Mononuclear cell (primary cell): ENCODE measurements around the gene SLC51A. TPM values are rescaled to one million over a fixed set of nuclear protein-coding genes. Genes with fewer than 3 reads are reported as not detected.

Source experiments
- H3K27me3 ChIP-seq: 2 replicates; pipeline ENCODE4 v1.6.0; 2011; ENCODE audit warnings: low read length, control low read depth; ENCODE audit not compliant: insufficient read depth
- H3K4me1 ChIP-seq: 2 replicates; pipeline ENCODE4 v1.5.1; 2011; ENCODE audit warnings: mild to moderate bottlenecking, low read length, control low read depth; ENCODE audit not compliant: insufficient read depth
- H3K4me3 ChIP-seq: 2 replicates; pipeline ENCODE4 v1.5.1; 2011; ENCODE audit warnings: mild to moderate bottlenecking, low read length, moderate library complexity
- H3K9me3 ChIP-seq: 2 replicates; pipeline ENCODE4 v1.5.1; 2011; ENCODE audit warnings: low read depth, mild to moderate bottlenecking, control low read depth, low read length
- total RNA-seq: library from RNA; depleted of rRNA; stranded (reverse); fragments of >200 nt; gene quantifications from one replicate; pipeline ENCODE4 v1.2.3, GENCODE V29; 2012

The SLC51A gene
- total RNA-seq, 1 donor = 0.31 TPM

DNA sequence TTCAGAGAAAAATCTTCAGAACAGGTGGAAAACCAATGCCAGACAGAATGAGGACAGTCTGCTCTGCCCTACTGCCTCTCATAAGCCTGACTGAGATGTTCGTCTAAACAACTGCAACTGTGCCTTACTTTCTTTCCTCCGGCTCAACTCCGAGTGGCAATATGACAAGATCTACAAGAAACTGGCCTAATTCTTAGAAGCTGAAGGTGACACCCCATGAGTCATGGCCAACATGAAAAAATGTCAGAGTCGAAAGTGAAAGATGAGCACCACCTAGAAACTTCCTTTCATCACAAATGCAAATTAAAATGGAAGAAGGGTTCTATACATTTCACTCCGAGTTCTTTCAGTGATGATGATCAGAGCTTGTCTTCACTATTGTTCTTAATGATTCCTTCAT is 58.3 kb downstream of the SLC51A start:
- no peak overlapping the region for H3K4me3 ChIP-seq
- no peaks in the 10 kb centered on the region for H3K27me3 ChIP-seq
- H3K4me1 ChIP-seq = peaks cover 36% of the 10 kb centered on the region
- no peaks in the 10 kb centered on the region for H3K9me3 ChIP-seq

DNA sequence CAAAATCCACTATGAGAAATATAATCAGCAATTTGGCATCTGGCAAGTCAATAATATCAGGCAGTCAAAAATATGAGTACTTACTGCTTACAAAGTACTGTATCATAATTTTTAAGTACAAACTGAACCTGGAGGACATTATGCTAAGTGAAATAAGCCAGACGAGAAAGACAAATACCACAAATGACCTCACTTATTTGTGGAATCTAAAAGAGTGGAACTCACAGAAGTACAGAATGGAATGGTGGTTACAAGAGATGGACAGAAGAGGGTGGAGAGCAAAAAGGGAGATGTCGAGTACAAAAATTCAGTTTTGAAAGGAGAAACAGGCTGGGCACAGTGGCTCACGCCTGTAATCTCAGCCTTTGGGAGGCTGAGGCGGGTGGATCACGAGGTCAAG is 58.8 kb downstream of the SLC51A start:
- Histone ChIP-seq H3K9me3 (no peaks in the 10 kb centered on the region), H3K27me3 (no peaks in the 10 kb centered on the region), H3K4me3 (no peak overlapping the region), H3K4me1 (peaks cover 42% of the 10 kb centered on the region)

DNA sequence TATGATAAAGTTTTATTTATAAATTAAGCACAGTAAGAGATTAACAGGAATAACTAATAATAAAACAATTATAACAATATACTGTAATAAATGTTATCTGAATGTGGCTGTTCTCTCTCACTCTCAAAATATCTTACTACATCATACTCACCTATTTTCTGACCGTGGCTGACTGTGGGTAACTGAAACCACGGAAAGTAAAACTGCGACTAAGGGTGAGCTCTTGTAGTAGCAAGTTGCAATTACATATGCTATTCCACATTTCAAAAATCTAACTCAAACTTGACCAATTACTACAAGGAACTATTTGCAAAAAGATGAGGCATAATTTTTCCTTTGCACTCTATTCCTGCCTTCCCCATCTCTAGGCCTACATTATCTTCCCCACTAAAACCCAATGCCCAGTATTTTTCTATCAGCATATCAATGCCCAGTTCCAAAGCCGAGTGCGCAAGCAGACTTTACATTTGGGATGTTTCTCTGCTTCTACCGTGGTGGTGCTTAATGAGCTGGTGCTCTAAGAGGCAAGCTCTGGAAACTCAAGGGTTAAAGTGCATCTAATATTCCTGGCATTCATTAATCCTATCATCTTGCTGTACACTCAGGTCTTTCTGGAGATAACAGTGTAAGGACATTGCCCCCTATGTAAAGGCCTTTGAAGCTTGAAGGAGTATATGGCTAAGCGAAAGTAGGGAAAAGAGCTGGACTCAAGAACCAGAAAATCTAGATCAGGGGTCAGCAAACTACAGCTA is 64.5 kb downstream of the SLC51A start:
- no peaks in the 10 kb centered on the region for H3K27me3 ChIP-seq
- H3K9me3 ChIP-seq = no peaks in the 10 kb centered on the region
- H3K4me3 ChIP-seq = no peak overlapping the region
- peaks cover 53% of the 10 kb centered on the region for H3K4me1 ChIP-seq

DNA sequence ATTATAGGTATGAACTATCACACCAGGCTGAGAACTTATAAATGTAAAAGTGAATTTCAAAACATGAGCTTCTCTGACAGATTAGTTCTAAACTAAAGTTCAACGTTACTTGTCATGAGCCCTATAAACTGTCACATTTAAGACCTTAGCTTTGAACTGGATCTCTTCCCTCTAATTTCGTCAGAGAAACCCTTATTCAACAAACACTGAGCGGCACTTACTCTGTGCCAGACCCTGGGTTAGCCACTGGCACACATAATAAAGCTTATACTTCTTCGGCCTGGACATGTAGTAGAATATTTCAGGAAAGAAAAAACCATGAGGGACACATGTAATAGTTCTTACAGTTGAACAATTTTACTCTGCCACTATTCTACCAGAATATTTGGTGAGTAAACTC is 65.6 kb downstream of the SLC51A start:
- no peak overlapping the region for H3K4me3 ChIP-seq
- peaks cover 64% of the 10 kb centered on the region for H3K4me1 ChIP-seq
- no peaks in the 10 kb centered on the region for H3K27me3 ChIP-seq
- no peaks in the 10 kb centered on the region for H3K9me3 ChIP-seq

Other genes with a start within 250 kb of the SLC51A start
- gene TFRC, start 134.4 kb upstream of the SLC51A start, total RNA-seq = 138 TPM
- not detected for gene ZDHHC19, start 5.1 kb upstream of the SLC51A start, total RNA-seq
- 73.5 TPM for gene PCYT1A, start 71.2 kb downstream of the SLC51A start, total RNA-seq
- 2.2 TPM for gene DYNLT2B, start 101.7 kb downstream of the SLC51A start, total RNA-seq
- 1.3 TPM for gene TM4SF19, start 121.9 kb downstream of the SLC51A start, total RNA-seq
- gene UBXN7, start 215.9 kb downstream of the SLC51A start, total RNA-seq = 50.3 TPM